Liver (tissue), 9 donors: ENCODE measurements around the gene GPC2. TPM values are rescaled to one million over a fixed set of nuclear protein-coding genes. Genes with fewer than 3 reads are reported as not detected.
A peak's percentile ranks its signal among the peaks of the same experiment; 100 is the strongest.

Experiments used
- DNase-seq: peaks from one replicate; pipeline ENCODE4 v3.0.0-alpha.2; 2017; ENCODE audit warnings: low spot score
- H3K27ac ChIP-seq, 2 donors: one replicate each; pipeline ENCODE4 v1.7.0; 2013; ENCODE audit warnings: inconsistent platforms in 2 of 2, low read length in 2 of 2, control low read depth in 1 of 2, low read depth in 1 of 2, mild to moderate bottlenecking in 1 of 2
- H3K27me3 ChIP-seq, 4 donors: one replicate each; pipeline versions ENCODE4 v1.6.1 to v1.7.0; 2013; ENCODE audit warnings: low read length in 3 of 4, inconsistent platforms in 1 of 4, mild to moderate bottlenecking in 1 of 4, moderate library complexity in 1 of 4; ENCODE audit not compliant: control insufficient read depth in 4 of 4, insufficient read depth in 4 of 4
- H3K36me3 ChIP-seq, 4 donors: one replicate each; pipeline versions ENCODE4 v1.6.1 to v1.7.0; 2013; ENCODE audit warnings: low read length in 3 of 4, mild to moderate bottlenecking in 3 of 4, low read depth in 1 of 4, moderate library complexity in 1 of 4; ENCODE audit not compliant: control insufficient read depth in 4 of 4, insufficient read depth in 3 of 4
- H3K4me1 ChIP-seq, 4 donors: one replicate each; pipeline versions ENCODE4 v1.6.1 to v1.7.0; 2013; ENCODE audit warnings: low read length in 3 of 4, mild to moderate bottlenecking in 3 of 4, moderate library complexity in 1 of 4; ENCODE audit not compliant: control insufficient read depth in 4 of 4, insufficient read depth in 4 of 4
- H3K4me3 ChIP-seq, 3 donors: one replicate each; pipeline versions ENCODE4 v1.6.1 to v1.7.0; 2013; ENCODE audit warnings: low read length in 3 of 3, control low read depth in 1 of 3, low read depth in 1 of 3, mild to moderate bottlenecking in 1 of 3
- H3K9ac ChIP-seq, 2 donors: one replicate each; pipeline ENCODE4 v1.7.0; 2013; ENCODE audit warnings: low read length in 2 of 2, mild to moderate bottlenecking in 2 of 2, moderate library complexity in 2 of 2, control low read depth in 1 of 2, low read depth in 1 of 2
- H3K9me3 ChIP-seq, 4 donors: one replicate each; pipeline versions ENCODE4 v1.6.1 to v1.7.0; 2013; ENCODE audit warnings: low read length in 3 of 4; ENCODE audit not compliant: control insufficient read depth in 4 of 4
- EGR1 ChIP-seq, 2 donors: IDR thresholded peaks; 2 replicates each; pipeline ENCODE4 v1.6.1; 2016 to 2018; ENCODE audit warnings: antibody characterized with exemption in 2 of 2, low read depth in 2 of 2
- FOXA2 ChIP-seq: IDR thresholded peaks from 2 replicates; pipeline ENCODE4 v1.6.1; 2016; ENCODE audit warnings: antibody characterized with exemption
- GABPA ChIP-seq, 2 donors: IDR thresholded peaks in 1 of 2; conservative IDR thresholded peaks in 1 of 2; 2 replicates each; pipeline ENCODE4 v1.6.1; 2016; ENCODE audit warnings: antibody characterized with exemption in 2 of 2, mild to moderate bottlenecking in 1 of 2, moderate library complexity in 1 of 2
- HNF4A ChIP-seq, 2 donors: conservative IDR thresholded peaks; 2 replicates each; pipeline ENCODE4 v1.6.1; 2016; ENCODE audit warnings: antibody characterized with exemption in 2 of 2, mild to moderate bottlenecking in 2 of 2
- HNF4G ChIP-seq: IDR thresholded peaks from 2 replicates; pipeline ENCODE4 v1.6.1; 2016; ENCODE audit warnings: antibody characterized with exemption
- JUND ChIP-seq, 2 donors: IDR thresholded peaks; 2 replicates each; pipeline ENCODE4 v1.6.1; 2016; ENCODE audit warnings: antibody characterized with exemption in 2 of 2
- NR2F2 ChIP-seq: IDR thresholded peaks from 2 replicates; pipeline ENCODE4 v1.6.1; 2016; ENCODE audit warnings: antibody characterized with exemption
- RAD21 ChIP-seq, 2 donors: IDR thresholded peaks; 2 replicates each; pipeline ENCODE4 v1.6.1; 2016; ENCODE audit warnings: antibody characterized with exemption in 2 of 2, mild to moderate bottlenecking in 2 of 2
- REST ChIP-seq: IDR thresholded peaks from 2 replicates; pipeline ENCODE4 v1.6.1; 2016; ENCODE audit warnings: antibody characterized with exemption, mild to moderate bottlenecking
- RXRA ChIP-seq, 2 donors: IDR thresholded peaks; 2 replicates each; pipeline ENCODE4 v1.6.1; 2017 to 2018; ENCODE audit warnings: antibody characterized with exemption in 2 of 2, mild to moderate bottlenecking in 1 of 2
- TAF1 ChIP-seq: conservative IDR thresholded peaks from 2 replicates; pipeline ENCODE4 v1.6.1; 2016; ENCODE audit warnings: antibody characterized with exemption, mild to moderate bottlenecking
- YY1 ChIP-seq: IDR thresholded peaks from 2 replicates; pipeline ENCODE4 v1.6.1; 2016; ENCODE audit warnings: antibody characterized with exemption, mild to moderate bottlenecking
- ZBTB33 ChIP-seq: IDR thresholded peaks from 2 replicates; pipeline ENCODE4 v1.6.1; 2016; ENCODE audit warnings: antibody characterized with exemption
- WGBS: extraction: QIAGEN DNeasy Blood & Tissue Kit; methylation state at CpG from one replicate; pipeline ENCODE4 v1.1.7; 2013; 5-methylcytosine and 5-hydroxymethylcytosine counted together
- polyA plus RNA-seq, 2 donors: library from polyadenylated mRNA; stranded (reverse) in 1 of 2; unstranded in 1 of 2; fragments of 200-250 nt in 1 of 2; fragments of >200 nt in 1 of 2; fragmentation: Nextera tagmentation in 1 of 2; extraction: Ambion mirVana in 1 of 2; gene quantifications; one replicate each; pipeline versions ENCODE4 v1.2.1 to v1.2.3, GENCODE V29; 2013 to 2015
- total RNA-seq, 2 donors: library from RNA; depleted of rRNA; stranded (reverse); fragments of >200 nt; gene quantifications; one replicate each; pipeline ENCODE4 v1.2.3, GENCODE V29; 2014
- TF ChIP-seq, protein P1 (sequence below): fragments of 150-350 bp; IDR thresholded peaks from 2 replicates; pipeline ENCODE4 v1.5.1; 2017; ENCODE audit warnings: improper control_type of control experiment, low read depth, low read length; ENCODE audit not compliant: missing input control
- TF ChIP-seq, protein P2 (sequence below): IDR thresholded peaks from 2 replicates; pipeline ENCODE4 v1.6.1; 2016; ENCODE audit warnings: antibody characterized with exemption
- donor health status: healthy.
- donor health status: healthy.
- donor health status: healthy.
- donor health status: healthy.
- donor health status: healthy.

The GPC2 gene
- total and polyA plus RNA-seq, 4 donors, result 0.14 to 0.79 (median 0.33) TPM; not detected in 1

DNA sequence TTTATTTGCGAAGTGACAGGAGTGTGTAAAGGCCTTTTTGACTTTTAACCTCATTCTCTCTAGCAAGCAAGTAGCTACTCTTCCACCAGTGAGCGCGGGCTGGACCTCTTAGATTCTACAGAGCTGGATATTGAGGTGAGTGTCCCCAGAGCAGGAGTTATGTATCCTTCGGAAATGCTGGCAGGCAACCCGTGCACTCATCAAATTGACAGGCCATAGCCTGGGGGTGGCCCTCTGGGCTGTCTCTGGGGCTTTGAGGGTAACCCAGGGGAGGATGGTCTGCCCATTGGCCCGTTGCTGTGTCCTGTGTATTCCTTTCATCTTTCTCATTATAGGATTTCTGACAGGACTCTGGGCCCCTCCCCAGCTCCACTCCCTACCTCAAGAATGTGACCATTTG is 36.5 kb upstream of the GPC2 start:
- Histone ChIP-seq H3K9ac (no peak overlapping the region), H3K4me1 (peaks cover 9 to 41% (median 30%) of the 10 kb centered on the region in 4 donors), H3K27ac (peak overlapping the region in 1 of 2 donors; percentile 11), H3K36me3 (no peaks in the 10 kb centered on the region), H3K4me3 (no peak overlapping the region), H3K9me3 (no peaks in the 10 kb centered on the region), H3K27me3 (no peaks in the 10 kb centered on the region)
- 63% methylated on average over 6 of the region's 6 CpGs for WGBS
- TF ChIP-seq RXRA (IDR thresholded peaks at IDR 0.05) (no peak), TAF1 (no peak), HNF4G (no peak), RAD21 (IDR thresholded peaks at IDR 0.05) (no peak), REST (no peak), JUND (IDR thresholded peaks at IDR 0.05) (no peak), HNF4A (conservative IDR thresholded peaks at IDR 0.05) (no peak), GABPA (IDR thresholded peaks at IDR 0.05 in 1 of 2, conservative IDR thresholded peaks at IDR 0.05 in 1 of 2) (no peak), ZBTB33 (no peak), EGR1 (IDR thresholded peaks at IDR 0.05; ENCODE audit: low read depth in 2 of 2) (no peak), YY1 (no peak), NR2F2 (no peak)
- TF ChIP-seq, protein P1, sequence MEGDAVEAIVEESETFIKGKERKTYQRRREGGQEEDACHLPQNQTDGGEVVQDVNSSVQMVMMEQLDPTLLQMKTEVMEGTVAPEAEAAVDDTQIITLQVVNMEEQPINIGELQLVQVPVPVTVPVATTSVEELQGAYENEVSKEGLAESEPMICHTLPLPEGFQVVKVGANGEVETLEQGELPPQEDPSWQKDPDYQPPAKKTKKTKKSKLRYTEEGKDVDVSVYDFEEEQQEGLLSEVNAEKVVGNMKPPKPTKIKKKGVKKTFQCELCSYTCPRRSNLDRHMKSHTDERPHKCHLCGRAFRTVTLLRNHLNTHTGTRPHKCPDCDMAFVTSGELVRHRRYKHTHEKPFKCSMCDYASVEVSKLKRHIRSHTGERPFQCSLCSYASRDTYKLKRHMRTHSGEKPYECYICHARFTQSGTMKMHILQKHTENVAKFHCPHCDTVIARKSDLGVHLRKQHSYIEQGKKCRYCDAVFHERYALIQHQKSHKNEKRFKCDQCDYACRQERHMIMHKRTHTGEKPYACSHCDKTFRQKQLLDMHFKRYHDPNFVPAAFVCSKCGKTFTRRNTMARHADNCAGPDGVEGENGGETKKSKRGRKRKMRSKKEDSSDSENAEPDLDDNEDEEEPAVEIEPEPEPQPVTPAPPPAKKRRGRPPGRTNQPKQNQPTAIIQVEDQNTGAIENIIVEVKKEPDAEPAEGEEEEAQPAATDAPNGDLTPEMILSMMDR, result no peak
- DNase-seq, result no peak

GRCh38 chr7:100212631-100213286 is 35.6 kb upstream of the GPC2 start:
- no peak overlapping the region for H3K4me3 ChIP-seq
- H3K4me1 ChIP-seq, result peaks cover 9 to 44% (median 33%) of the 10 kb centered on the region in 4 donors
- H3K27me3 ChIP-seq, result no peaks in the 10 kb centered on the region
- 38% methylated on average over 5 of the region's 5 CpGs for WGBS
- no peak overlapping the region for H3K9ac ChIP-seq
- peak overlapping the region; percentile 2 to 40 for H3K27ac ChIP-seq
- no peak for DNase-seq
- H3K9me3 ChIP-seq, result no peaks in the 10 kb centered on the region
- no peaks in the 10 kb centered on the region for H3K36me3 ChIP-seq
- TF ChIP-seq FOXA2 (no peak), HNF4G (peak; percentile 21), RAD21 (IDR thresholded peaks at IDR 0.05) (no peak), JUND (IDR thresholded peaks at IDR 0.05) (peak in 1 of 2 donors; percentile 22), YY1 (no peak), REST (no peak)
- TF ChIP-seq, protein P2, sequence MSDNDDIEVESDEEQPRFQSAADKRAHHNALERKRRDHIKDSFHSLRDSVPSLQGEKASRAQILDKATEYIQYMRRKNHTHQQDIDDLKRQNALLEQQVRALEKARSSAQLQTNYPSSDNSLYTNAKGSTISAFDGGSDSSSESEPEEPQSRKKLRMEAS, result peak; percentile 42
- TF ChIP-seq, protein P1, result no peak
